Heart right ventricle (tissue), 16 donors: ENCODE data around the gene NNMT. TPM values are rescaled to one million over a fixed set of nuclear protein-coding genes. Genes with fewer than 3 reads are reported as not detected.
A peak's percentile ranks its signal among the peaks of the same experiment; 100 is the strongest.

Experiments
- ATAC-seq, 8 donors: fragments of 200-7000 bp; cut with Tn5 transposase; one replicate each; pipeline ENCODE4 v1.9.1; 2020; ENCODE audit warnings: mild to moderate bottlenecking in 8 of 8, moderate library complexity in 8 of 8, moderate number of reproducible peaks in 1 of 8
- DNase-seq, 2 donors: peaks; one replicate each; pipeline ENCODE4 v3.0.0-alpha.2; 2020
- H3K27ac ChIP-seq, 10 donors: fragments of 200-600 bp; sonication (generic) in 2 of 10; one replicate each; pipeline versions ENCODE4 v1.5.0 to v1.8.0; 2020 to 2022; ENCODE audit warnings: mild to moderate bottlenecking in 3 of 10
- H3K27me3 ChIP-seq, 7 donors: fragments of 200-600 bp; one replicate each; pipeline ENCODE4 v1.8.0; 2021 to 2022; ENCODE audit warnings: mild to moderate bottlenecking in 2 of 7
- H3K36me3 ChIP-seq, 9 donors: fragments of 200-600 bp; sonication (generic) in 1 of 9; one replicate each; pipeline versions ENCODE4 v1.5.0 to v1.8.0; 2020 to 2022; ENCODE audit warnings: mild to moderate bottlenecking in 2 of 9
- H3K4me1 ChIP-seq, 9 donors: fragments of 200-600 bp; sonication (generic) in 1 of 9; one replicate each; pipeline versions ENCODE4 v1.5.0 to v1.8.0; 2020 to 2022; ENCODE audit warnings: mild to moderate bottlenecking in 4 of 9
- H3K4me3 ChIP-seq, 10 donors: fragments of 200-600 bp; sonication (generic) in 2 of 10; one replicate each; pipeline versions ENCODE4 v1.5.0 to v1.8.0; 2020 to 2022; ENCODE audit warnings: mild to moderate bottlenecking in 7 of 10, moderate library complexity in 2 of 10
- H3K9me3 ChIP-seq, 11 donors: fragments of 200-600 bp in 10 of 11; sonication (generic) in 2 of 11; one replicate each; pipeline versions ENCODE4 v1.5.0 to v1.8.0; 2013 to 2022; ENCODE audit warnings: mild to moderate bottlenecking in 2 of 11, control low read depth in 1 of 11, moderate library complexity in 1 of 11
- CTCF ChIP-seq, 9 donors: fragments of 200-600 bp; sonication (generic) in 2 of 9; IDR thresholded peaks; one replicate each; pipeline versions ENCODE4 v1.5.0 to v1.8.0; 2021 to 2022; ENCODE audit warnings: antibody characterized with exemption in 9 of 9, mild to moderate bottlenecking in 5 of 9, moderate library complexity in 1 of 9
- WGBS, 2 donors: extraction: QIAGEN DNeasy Blood & Tissue Kit; methylation state at CpG; one replicate each; pipeline ENCODE4 v1.1.7; 2013; ENCODE audit warnings: inconsistent platforms in 1 of 2; 5-methylcytosine and 5-hydroxymethylcytosine counted together
- intact Hi-C, 10 donors: fragments of 100-400 bp; cut with DNase I; formaldehyde crosslinking; loops; one replicate each; pipeline versions ENCODE4 v1.11.1 to v1.14.2; 2022
- polyA plus RNA-seq, 2 donors: library from polyadenylated mRNA; stranded (reverse); fragments of 200-250 nt; gene quantifications; one replicate each; pipeline ENCODE4 v1.2.3, GENCODE V29; 2013
- total RNA-seq, 10 donors: library from RNA; stranded (reverse); fragmentation: NEBNext Ultra II Directional in 3 of 10; extraction: Animal tissue kit (Norgen Biotek cat#: 25700) in 3 of 10; gene quantifications; one replicate each; pipeline versions ENCODE4 v1.2.1 to v1.2.4, GENCODE V29; 2021 to 2023
- donor health status: Arrhythmogenic right ventricular cardiomyopathy.
- donor health status: ischemic (EF 13 %, LVEDD 7.1; RV severe dilation, severe dysfunction).
- donor health status: healthy with polysubstance abuse.
- donor health status: DM: no; HTN: yes; CAD: no.
- donor health status: DM: no; HTN: no; CAD: no.
- donor health status: ischemic (EF 25% LVEDD 6.9; RV normal size, moderate dysfunction).
- donor health status: ischemic (EF 25% LVEDD 5.7; RV mildly dilated, moderate dysfunction).
- donor health status: healthy.
- donor health status: DM: yes; HTN: yes; CAD: no.
- donor health status: Ischemic cardiomyopathy.
- donor health status: ischemic (EF 35%, LVEDD 5.7; RV mildly dilated, moderate dysfunction).
- donor health status: nonischemic (EF 11% LVEDD 7.7; RV severe dilation, severe dysfunction).
- donor health status: DM: yes; HTN: yes; CAD: no.
- donor health status: PGD.
- donor health status: ischemic (EF 29% LVEDD 5.4; RV normal size, mild dysfunction).
- donor health status: nonischemic (EF 23%, LVEDD 6.1; RV moderate dilation, normal function).

Gene NNMT
- total and polyA plus RNA-seq, 12 donors, result 6.9 to 114 (median 26.1) TPM

GRCh38 chr11:114257621-114258558, 38.3 kb upstream of the NNMT start:
- Histone ChIP-seq H3K36me3 (peaks cover 0 to 17% (median 0%) of the 10 kb centered on the region in 9 donors), H3K27ac (peak overlapping the region; percentile 28 to 87 (median 73)), H3K4me1 (peaks cover 20 to 60% (median 56%) of the 10 kb centered on the region in 9 donors), H3K4me3 (peak overlapping the region in 7 of 10 donors; percentile 6 to 36 (median 25)), H3K27me3 (no peaks in the 10 kb centered on the region), H3K9me3 (no peaks in the 10 kb centered on the region)
- peak in 7 of 9 donors; percentile 13 to 57 (median 45) for TF ChIP-seq CTCF (IDR thresholded peaks at IDR 0.05)
- WGBS, 2 donors, result 45 to 50% methylated on average over 29 of the region's 29 CpGs
- DNase-seq, result peak; percentile 53 to 68
- intact Hi-C loops, result loop anchor here in 8 of 10 donors (1.0 to 10.0 kb wide), 9 partner anchors 56 to 222 kb away; partner anchors contain the start of gene ZBTB16 (in 4 of the 8)
- ATAC-seq, result peak; percentile 49 to 76 (median 62)

- TF ChIP-seq CTCF (IDR thresholded peaks at IDR 0.05), result no peak
- Histone ChIP-seq H3K4me1 (peaks cover 20 to 64% (median 54%) of the 10 kb centered on the region in 9 donors), H3K4me3 (peak overlapping the region in 1 of 10 donors; percentile 16), H3K27ac (peak overlapping the region; percentile 28 to 87 (median 73)), H3K27me3 (no peaks in the 10 kb centered on the region), H3K9me3 (no peaks in the 10 kb centered on the region), H3K36me3 (peaks cover 0 to 9% (median 0%) of the 10 kb centered on the region in 9 donors)
- WGBS, 2 donors, result 56 to 72% methylated on average over 7 of the region's 7 CpGs
- DNase-seq (no peak), ATAC-seq (peak in 5 of 8 donors; percentile 3 to 37 (median 23))
- intact Hi-C loops, result loop anchor here in 8 of 10 donors (1.0 to 10.0 kb wide), 9 partner anchors 56 to 222 kb away; partner anchors contain the start of gene ZBTB16 (in 4 of the 8)
These were observed 37.5 kb upstream of the NNMT start for GRCh38 chr11:114258696-114259095.

- H3K4me3 ChIP-seq, result no peak overlapping the region
- WGBS, 2 donors, result 56 to 58% methylated on average over 10 of the region's 10 CpGs
- peak in 6 of 8 donors; percentile 9 to 42 (median 18) for ATAC-seq
- no peaks in the 10 kb centered on the region for H3K9me3 ChIP-seq
- peak overlapping the region in 9 of 10 donors; percentile 28 to 87 (median 73) for H3K27ac ChIP-seq
- intact Hi-C loops, result loop anchor here in 8 of 10 donors (2.0 to 10.0 kb wide), 7 partner anchors 57 to 202 kb away; partner anchors contain the start of gene ZBTB16 (in 4 of the 8)
- H3K36me3 ChIP-seq, result peaks cover 0 to 4% (median 0%) of the 10 kb centered on the region in 9 donors
- H3K27me3 ChIP-seq, result no peaks in the 10 kb centered on the region
- H3K4me1 ChIP-seq, result peaks cover 20 to 66% (median 53%) of the 10 kb centered on the region in 9 donors
- DNase-seq, result peak in 1 of 2 donors; percentile 38
- TF ChIP-seq CTCF (IDR thresholded peaks at IDR 0.05), result no peak
These were observed 37.1 kb upstream of the NNMT start for GRCh38 chr11:114259124-114259526.

- peak in 1 of 8 donors; percentile 7 for ATAC-seq
- TF ChIP-seq CTCF (IDR thresholded peaks at IDR 0.05), result no peak
- H3K4me1 ChIP-seq, result peaks cover 20 to 66% (median 53%) of the 10 kb centered on the region in 9 donors
- WGBS, 2 donors, result 83 to 84% methylated on average over 10 to 12 of the region's 12 CpGs
- no peak overlapping the region for H3K4me3 ChIP-seq
- H3K27me3 ChIP-seq, result no peaks in the 10 kb centered on the region
- no peak for DNase-seq
- H3K27ac ChIP-seq, result peak overlapping the region in 6 of 10 donors; percentile 14 to 87 (median 76)
- H3K36me3 ChIP-seq, result peaks cover 0 to under 1% (median 0%) of the 10 kb centered on the region in 9 donors
- intact Hi-C loops, result loop anchor here in 8 of 10 donors (2.0 to 10.0 kb wide), 7 partner anchors 57 to 202 kb away; partner anchors contain the start of gene ZBTB16 (in 4 of the 8)
- H3K9me3 ChIP-seq, result no peaks in the 10 kb centered on the region
These were observed 36.6 kb upstream of the NNMT start for GRCh38 chr11:114259551-114259983.
